Endothelial cell of umbilical vein (primary cell): ENCODE measurements around the gene RAB24.

Source experiments
- FOS ChIP-seq: IDR thresholded peaks from 2 replicates; pipeline ENCODE4 v1.6.1; 2011; ENCODE audit warnings: mild to moderate bottlenecking, low read length, moderate library complexity, borderline replicate concordance; ENCODE audit not compliant: insufficient read depth
- POLR2AphosphoS5 ChIP-seq: IDR thresholded peaks from 2 replicates; pipeline ENCODE4 v1.6.1; 2012; ENCODE audit warnings: low read depth, mild to moderate bottlenecking, control low read depth, low read length, moderate library complexity; ENCODE audit not compliant: insufficient read depth
- TF ChIP-seq, protein P1 (sequence below): IDR thresholded peaks from 2 replicates; pipeline ENCODE4 v1.6.1; 2011; ENCODE audit not compliant: insufficient read depth, insufficient read length
- TF ChIP-seq, protein P2 (sequence below), 2 donors: IDR thresholded peaks; 1 replicate in 1 of 2; 2 replicates in 1 of 2; pipeline ENCODE4 v1.5.1; 2011; ENCODE audit warnings: low read length in 2 of 2, mild to moderate bottlenecking in 2 of 2, moderate library complexity in 2 of 2, control low read depth in 1 of 2, inconsistent platforms in 1 of 2, low read depth in 1 of 2; ENCODE audit not compliant: insufficient read depth in 1 of 2; ENCODE audit errors: extremely low read depth in 1 of 2

DNA sequence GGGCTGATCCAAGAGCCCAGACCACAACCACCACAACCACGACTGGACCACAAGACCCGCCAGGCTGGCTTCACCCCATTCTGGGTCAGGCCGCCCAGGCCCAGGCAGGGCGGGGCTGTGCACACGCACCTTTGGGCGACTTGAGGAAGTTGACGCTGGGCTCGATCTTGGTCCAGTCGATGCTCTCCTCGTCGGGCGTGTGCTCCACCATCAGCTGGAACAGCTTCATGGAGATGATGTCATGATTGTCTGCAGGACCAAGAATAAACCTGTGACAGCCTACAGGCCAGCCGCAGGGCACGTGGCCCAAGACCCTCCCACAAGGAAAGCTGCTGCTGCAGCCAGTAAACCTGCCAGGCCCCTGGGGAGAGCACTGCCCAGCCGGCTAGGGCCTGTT lies 30.6 kb upstream of the RAB24 start:
- TF ChIP-seq, protein P1, sequence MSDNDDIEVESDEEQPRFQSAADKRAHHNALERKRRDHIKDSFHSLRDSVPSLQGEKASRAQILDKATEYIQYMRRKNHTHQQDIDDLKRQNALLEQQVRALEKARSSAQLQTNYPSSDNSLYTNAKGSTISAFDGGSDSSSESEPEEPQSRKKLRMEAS = no peak
- TF ChIP-seq, protein P2, sequence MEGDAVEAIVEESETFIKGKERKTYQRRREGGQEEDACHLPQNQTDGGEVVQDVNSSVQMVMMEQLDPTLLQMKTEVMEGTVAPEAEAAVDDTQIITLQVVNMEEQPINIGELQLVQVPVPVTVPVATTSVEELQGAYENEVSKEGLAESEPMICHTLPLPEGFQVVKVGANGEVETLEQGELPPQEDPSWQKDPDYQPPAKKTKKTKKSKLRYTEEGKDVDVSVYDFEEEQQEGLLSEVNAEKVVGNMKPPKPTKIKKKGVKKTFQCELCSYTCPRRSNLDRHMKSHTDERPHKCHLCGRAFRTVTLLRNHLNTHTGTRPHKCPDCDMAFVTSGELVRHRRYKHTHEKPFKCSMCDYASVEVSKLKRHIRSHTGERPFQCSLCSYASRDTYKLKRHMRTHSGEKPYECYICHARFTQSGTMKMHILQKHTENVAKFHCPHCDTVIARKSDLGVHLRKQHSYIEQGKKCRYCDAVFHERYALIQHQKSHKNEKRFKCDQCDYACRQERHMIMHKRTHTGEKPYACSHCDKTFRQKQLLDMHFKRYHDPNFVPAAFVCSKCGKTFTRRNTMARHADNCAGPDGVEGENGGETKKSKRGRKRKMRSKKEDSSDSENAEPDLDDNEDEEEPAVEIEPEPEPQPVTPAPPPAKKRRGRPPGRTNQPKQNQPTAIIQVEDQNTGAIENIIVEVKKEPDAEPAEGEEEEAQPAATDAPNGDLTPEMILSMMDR (IDR thresholded peaks at IDR 0.05; ENCODE audit: extremely low read depth in 1 of 2, insufficient read depth in 1 of 2, low read depth in 1 of 2, low read length in 2 of 2) = no peak
- TF ChIP-seq FOS (no peak), POLR2AphosphoS5 (no peak)
